Measurements from ENCODE around the gene C9. TPM values are rescaled to one million over a fixed set of nuclear protein-coding genes. Genes with fewer than 3 reads are reported as not detected.
"Not testable (repeated sequence)": the region's sequence is repeated elsewhere in the genome, so short reads cannot be mapped to it uniquely, and the experiment has no call there.

Gene C9
- total RNA-seq, 2 donors from 2014 or later: not detected

DNA sequence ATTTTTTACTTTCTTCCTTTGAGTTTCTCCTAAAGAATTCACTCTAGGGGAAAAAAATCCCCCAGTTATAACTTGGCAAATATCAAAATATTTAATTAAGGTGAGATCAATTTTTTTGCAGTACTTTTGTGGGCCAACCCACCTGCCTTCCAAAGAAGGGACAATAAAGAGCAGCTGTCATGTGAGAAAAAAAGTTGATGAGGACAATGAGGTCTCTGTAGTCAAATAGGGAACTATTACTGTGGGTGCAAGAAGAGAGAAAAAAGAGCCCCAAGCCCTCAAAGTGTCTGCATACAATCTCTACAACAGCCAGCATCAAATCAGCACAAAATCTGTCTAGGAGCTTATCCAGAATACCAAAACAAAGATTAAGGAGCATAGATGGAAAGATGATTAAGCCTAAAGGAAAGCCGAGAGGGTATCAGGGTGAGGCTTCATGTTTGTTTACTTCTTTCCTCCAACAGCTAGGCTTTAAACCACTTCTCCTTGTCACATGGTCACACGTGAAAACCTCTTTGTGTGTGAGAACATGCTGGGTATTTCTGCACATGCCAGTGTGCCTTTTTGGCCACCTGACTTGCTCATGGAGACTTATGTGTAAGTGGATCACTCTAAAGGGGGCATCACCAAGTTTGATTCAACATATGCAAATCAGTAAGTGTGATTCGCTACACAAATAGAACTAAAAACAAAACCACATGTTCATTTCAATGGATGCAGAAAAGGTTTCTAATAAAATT, 125.8 kb downstream of the C9 start:
- no peak for DNase-seq
- intact Hi-C loops (cut with DNase I, micrococcal nuclease): no loop called here
- no peak for ATAC-seq

DNA sequence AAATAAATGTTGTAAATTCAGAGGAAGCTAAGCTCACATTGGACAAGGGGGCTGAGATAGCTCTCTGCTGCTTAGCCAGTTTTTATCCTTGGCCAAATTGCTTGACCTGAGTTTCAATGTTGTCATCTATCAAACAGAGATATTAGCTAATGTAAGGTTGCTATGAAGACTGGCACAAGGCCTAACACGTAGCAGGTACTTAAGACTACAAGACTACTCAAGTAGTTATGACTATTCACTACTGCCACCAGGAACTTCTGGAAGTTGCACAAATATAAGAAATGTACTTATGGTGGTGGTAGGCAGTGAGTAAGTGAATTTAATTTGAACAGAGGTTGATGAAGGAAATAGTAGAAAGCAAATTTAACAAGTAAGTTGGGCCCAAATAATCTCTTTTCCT, 127.6 kb downstream of the C9 start:
- ATAC-seq: no peak
- intact Hi-C loops (cut with DNase I, micrococcal nuclease): no loop called here
- DNase-seq: no peak

DNA sequence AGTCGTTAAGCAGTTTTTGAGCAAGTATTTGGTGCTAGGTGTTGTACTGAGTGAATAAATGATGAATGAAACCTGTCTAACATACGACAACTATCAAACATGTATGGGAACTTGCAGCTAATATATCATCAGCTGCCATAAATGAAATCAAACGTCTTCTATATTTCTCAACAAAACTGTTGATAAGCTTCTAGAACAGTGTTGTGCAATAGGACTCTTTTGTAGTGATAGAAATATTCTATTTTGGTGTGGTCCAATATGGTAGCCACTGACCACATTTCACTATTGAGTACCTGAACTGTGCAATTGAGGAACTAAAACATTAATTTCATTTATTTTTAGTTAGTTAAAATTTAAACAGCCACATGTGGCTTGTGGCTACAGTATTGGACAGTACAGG, 128.6 kb downstream of the C9 start:
- intact Hi-C loops (cut with DNase I, micrococcal nuclease): no loop called here
- DNase-seq: no peak
- ATAC-seq: no peak

DNA sequence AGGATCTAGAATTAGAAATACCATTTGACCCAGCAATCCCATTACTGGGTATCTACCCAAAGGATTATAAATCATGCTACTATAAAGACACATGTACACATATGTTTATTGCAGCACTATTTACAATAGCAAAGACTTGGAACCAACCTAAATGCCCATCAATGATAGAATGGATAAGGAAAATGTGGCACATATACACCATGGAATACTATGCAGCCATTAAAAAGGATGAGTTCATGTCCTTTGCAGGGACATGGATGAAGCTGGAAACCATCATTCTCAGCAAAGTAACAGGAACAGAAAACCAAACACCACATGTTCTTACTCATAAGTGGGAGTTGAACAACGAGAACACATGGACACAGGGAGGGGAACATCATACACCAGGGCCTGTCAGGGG, 129.8 kb downstream of the C9 start:
- DNase-seq; intact Hi-C loops (cut with DNase I, micrococcal nuclease); ATAC-seq: not testable (repeated sequence)

Other genes with a start within 250 kb of the C9 start
- 10 to 100 TPM in 1 of 2 donors, 1 to 10 TPM in 1; 7.3 to 10.8 TPM for gene FYB1, start 144.9 kb downstream of the C9 start, total RNA-seq
- gene DAB2, start 60.5 kb upstream of the C9 start, total RNA-seq: 10 to 100 TPM; 38.5 to 61.6 TPM

Measured in left colon (tissue), 2 donors.